HG02571 (cell line): ENCODE results near the gene FCSK.
"Not testable (repeated sequence)": the region's sequence is repeated elsewhere in the genome, so short reads cannot be mapped to it uniquely, and the experiment has no call there.

ENCODE experiments used
- ATAC-seq: cut with Tn5 transposase; IDR thresholded peaks from one replicate; pipeline ENCODE4 v1.9.1; 2021; ENCODE audit warnings: mild to moderate bottlenecking, moderate library complexity; ENCODE audit not compliant: unreplicated experiment

Gene FCSK

DNA sequence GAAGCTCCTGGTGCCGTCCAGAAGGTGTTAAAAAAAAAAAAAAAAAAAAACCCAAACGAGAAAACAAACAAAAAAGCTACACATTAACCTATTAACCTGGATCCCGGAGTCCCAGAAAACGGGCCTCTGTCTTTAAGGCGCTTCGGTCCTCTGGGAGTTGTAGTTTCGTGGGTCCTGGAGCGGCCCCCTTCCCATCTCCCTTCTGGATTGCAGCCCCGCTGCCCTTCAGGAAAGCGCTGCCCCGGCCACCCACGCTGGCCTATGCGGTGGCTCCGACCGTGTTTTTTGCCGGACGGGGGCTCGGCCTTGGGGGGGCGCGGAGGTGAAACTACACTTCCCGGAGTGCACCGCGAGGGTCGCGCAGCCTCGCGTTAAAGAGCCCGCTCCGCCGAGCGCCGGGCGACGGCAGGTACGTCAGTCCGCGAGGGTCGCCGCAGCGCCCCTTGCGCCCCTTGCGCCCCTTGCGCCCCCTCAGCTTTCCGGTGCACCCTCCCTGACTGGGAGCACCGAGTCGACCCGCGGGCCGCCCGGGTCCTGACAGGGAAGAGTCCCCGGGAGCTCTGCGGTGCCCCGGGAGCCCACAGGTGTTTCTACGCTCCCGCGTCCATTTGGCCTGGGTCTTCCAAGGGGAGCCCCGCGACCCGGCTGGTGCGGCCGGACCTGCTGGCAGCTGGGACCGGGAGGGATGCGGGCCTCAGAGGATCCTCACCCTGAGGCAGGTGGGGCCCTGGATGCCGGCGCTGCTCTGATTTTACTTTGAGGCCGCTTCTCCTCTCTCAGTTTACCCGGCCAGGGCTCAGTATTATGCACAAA lies at the start of gene FCSK:
TSS of gene FCSK (plus strand) at position 374 of the 813 bp plus-strand sequence. CDS start 8,596 bp downstream, outside the sequence.
- ATAC-seq, result peak; percentile 65

DNA sequence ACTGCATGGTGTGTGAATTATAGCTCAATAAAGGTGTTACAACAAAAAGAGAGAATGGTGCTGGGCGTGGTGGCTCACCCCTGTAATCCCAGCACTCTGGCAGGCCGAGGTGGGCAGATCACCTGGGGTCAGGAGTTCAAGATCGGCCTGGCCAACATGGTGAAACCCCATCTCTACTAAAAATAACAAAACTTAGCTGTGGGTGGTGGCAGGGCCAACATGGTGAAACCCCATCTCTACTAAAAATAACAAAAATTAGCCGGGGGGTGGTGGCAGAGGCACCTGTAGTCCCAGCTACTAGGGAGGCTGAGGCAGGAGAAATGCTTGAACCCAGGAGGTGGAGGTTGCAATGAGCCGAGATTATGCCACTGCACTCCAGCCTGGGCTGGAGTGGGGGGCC lies 48.3 kb upstream of the FCSK start:
- ATAC-seq, result not testable (repeated sequence)

DNA sequence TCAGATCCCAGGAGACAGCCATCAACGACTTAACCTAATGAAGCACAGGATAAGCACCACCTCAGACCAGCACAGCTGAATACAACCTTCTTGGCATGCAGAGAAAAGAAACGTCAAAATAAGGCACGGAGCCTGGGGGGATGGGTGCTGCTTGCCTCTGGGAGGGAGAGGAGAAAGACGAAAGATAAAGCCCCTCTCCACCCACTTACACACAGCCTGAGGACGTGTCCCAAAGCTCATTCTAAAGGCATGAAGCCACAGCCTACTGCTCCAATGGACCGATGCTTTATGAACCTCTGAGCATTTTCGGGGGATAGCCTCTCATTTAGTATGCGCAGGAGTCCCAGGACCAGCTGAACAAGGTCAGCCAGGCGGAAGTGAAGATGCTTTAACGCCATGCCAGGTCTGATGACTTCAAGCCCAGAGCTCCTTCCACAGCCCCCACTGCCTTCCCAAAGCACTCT lies 46.6 kb upstream of the FCSK start:
- ATAC-seq, result no peak

DNA sequence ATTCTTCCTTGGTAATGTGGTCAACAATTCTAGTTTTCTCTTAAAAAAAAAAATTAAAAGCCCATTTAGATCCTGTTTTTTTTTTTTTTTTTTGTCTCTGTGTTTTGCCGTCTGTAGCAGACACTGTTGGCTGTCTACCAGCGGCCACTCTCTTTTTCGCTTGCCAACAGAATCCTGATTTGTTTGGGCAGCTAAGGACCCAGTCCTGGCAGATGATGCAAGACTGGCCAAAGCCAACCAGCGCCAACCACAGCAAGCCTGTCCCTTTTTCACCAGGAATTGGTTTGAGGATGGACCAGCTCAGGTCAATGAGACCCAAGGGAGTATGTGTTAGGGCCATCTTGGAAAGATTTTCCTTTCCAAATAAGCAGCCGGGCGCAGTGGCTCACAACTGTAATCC lies 43.7 kb upstream of the FCSK start:
- ATAC-seq, result no peak

DNA sequence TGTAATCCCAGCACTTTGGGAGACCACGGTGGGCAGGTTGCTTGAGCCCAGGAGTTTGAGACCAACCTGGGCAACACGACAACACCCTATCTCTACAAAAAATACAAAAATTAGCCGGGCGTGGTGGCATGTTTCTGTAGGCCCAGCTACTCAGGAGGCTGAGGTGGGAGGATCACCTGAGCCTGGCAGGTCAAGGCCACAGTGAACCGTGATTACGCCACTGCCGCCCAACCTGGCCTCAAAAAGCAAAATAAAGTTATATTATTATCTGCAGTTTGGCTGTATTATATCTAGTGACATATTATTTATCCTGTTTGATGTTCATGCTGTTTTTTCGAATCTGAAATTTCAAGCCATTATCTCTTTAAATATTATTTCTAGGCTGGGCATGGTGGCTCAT lies 42.0 kb upstream of the FCSK start:
- no peak for ATAC-seq

DNA sequence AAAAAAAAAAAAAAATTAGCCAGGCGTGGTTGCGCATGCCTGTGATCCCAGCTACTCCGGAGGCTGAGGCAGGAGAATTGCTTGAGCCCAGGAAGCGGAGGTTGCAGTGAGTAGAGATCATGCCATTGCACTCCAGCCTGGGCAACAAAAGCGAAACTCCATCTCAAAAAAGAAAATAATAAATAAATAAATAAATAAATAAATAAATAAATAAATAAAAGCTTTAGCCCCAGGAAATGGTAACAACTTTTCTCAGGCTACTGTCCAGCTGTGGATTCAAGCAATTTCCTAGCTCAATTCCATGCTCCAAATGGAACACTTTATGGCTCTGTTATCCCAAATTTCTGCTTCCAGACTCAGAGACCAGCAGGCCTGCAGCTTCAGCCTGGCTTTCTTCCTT lies 40.8 kb upstream of the FCSK start:
- not testable (repeated sequence) for ATAC-seq

DNA sequence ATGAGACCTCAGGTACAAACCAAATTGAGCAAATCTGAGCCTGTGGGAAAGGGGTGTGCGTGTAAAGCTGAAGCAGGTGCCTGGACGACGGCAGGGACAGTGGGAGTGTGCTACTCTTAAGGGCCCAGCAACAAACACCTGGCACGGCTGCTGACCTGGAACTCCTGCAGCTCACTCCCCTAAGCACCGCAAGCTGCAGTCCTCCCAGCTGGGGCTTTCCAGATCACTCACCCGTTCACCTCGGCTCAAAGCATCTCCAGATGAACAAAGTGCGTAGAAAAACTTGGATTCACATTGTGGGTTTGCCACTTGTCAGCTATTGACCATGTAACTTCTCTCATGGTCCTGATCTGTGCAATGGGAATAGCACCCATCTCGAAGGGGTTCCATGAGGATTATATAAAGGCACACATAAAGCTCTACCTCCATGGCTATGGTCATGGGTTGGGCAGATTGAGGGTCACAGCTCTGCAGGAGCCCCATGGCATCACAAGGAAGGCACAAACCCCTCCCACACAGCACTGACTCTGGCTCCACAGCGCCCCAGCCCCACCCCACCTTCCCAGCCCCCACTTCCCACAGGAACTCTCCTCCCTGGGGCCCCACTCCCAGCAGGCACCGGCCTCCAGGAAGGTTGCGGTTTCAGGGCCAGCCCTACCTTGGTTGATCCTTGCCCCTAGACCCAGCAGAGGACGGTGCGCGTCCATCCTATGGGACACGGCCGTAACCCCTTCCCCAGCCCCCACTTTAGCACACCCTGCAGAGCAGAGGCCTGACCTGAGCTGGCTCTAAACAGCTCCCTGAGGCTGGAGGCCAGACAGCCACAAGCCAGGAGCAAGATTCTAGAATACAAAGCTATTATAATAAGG lies 37.4 kb upstream of the FCSK start:
- ATAC-seq, result peak; percentile 72

DNA sequence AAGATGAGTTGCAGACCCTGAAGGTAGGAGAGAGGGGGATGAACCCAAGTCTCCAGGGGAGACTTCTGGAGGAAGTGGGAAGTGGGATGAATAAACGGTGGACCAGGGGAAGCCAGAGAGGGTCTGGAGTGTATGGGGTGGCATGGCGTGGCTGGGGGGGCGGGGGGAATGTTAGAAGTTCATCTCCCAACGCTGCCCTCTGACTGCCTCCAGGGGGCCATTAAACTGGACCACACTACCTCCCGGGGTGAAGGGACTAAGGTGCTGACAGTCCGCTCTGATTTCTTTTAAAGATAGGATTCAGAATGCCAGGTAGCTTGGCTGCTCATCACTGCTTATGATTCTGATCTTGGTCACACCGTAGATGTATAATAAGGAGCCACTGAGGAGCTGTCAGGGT lies 36.7 kb upstream of the FCSK start:
- no peak for ATAC-seq

DNA sequence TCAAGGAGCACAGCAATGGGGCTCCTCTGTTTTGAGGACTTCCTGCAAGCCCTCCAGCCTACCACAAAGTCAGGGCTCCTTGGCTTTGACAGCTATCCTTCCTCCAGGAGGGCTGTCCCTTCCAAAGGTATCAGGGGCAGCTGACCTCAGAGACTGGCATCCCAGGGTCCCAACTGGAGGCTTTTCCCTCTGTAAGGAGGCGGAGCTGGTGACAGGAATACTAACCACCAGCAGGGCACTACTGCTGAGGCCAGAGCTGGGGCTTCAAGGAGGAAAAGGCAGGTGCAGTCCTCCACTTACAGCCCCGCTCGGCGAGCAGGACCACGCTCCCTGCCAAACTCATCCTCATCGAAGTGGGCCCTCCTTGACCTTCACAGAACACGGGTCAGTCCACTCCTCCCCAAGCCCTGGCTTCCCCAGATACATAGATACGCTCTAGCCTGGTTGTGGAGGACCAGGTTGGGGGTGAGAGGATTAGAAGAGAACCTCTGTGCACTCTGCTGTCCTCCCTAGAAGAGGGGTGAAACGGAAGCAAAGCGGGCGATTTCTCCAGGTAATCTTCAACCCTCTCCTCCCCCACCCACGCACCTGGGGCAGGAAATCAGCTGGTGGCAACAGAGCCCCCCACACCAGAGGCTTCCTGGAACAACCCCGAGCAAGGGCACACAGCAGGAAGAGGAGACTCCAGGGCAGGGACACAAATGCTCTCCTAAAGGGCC lies 36.0 kb upstream of the FCSK start:
- no peak for ATAC-seq

DNA sequence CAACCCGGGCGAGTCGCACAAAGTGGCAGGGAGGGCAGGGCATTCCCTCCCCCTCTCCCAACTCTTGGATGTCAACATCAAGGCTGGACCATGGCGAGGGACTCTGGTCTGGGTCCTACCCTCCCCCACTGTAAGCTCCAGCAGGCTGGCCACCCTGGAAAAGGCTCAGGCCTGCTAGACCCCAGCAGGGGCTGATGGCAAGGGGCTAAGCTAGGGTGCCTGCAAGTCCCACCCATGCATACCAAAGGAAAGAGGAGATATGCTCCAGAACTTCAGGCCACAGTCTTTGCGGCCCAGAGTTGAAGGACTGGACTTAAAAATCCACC lies 35.4 kb upstream of the FCSK start:
- ATAC-seq, result no peak

DNA sequence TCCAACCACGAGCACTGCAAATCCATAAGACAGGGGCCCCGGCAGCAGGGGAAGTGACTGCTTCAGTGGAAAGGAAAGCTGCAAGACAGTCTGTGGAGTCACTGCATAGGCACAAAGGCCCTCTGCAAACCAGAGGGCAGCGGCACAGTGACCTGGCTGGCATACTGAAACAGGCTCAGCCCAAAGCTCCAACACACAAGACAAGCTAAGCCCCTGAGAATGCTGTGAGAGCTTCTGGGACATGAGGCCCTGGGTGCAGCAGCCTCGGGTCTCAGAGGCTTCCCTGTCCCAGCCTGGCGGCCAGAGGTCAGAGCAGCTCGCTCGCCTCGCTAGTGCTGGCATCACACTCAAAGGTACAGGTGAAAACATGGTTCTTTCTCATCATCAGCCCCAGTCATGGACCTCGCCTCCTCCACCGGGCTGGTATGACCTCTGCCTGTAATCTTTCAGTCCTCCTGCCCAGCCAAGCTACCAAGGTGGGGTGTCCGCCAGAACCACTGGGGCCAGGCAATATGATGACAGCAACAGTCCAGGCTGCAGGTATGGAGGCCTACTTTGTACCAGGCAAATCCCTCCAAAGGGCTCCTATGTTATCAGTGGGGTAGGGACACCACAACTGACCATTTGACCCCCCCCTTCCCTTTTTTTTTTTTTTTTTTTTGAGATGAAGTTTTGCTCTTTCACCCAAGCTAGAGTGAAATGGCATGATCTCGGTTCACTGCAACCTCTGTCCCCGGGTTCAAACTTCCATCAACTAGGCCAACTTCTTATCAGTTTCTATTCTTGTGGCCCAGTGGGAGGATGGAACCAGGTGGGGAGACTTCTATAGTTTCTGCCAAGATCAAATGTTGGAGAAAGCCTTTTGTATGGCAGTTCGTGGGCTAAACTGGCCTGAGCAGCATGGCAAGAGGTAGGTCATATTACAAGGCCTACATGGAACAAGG lies 34.7 kb upstream of the FCSK start:
- ATAC-seq, result no peak

DNA sequence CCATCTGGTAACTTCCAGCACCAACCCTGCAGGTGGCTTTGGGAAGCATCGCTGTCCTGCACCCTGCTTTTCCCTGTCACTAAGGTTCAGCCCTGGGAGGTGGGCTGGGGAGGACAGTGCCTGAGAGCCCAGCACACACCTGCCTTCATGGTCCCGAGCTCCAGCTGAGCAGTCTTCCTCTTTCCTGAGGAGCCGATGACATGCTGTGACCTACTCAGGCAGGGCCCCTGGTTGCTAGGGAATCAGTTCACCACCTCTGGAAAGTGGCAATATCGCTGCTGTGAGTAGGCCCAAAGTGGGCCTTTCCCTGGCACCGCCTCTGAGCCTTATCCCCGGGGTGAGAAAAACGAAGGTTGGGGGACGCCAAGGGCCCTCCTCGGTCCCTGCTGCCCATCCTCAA lies 33.4 kb upstream of the FCSK start:
- no peak for ATAC-seq

DNA sequence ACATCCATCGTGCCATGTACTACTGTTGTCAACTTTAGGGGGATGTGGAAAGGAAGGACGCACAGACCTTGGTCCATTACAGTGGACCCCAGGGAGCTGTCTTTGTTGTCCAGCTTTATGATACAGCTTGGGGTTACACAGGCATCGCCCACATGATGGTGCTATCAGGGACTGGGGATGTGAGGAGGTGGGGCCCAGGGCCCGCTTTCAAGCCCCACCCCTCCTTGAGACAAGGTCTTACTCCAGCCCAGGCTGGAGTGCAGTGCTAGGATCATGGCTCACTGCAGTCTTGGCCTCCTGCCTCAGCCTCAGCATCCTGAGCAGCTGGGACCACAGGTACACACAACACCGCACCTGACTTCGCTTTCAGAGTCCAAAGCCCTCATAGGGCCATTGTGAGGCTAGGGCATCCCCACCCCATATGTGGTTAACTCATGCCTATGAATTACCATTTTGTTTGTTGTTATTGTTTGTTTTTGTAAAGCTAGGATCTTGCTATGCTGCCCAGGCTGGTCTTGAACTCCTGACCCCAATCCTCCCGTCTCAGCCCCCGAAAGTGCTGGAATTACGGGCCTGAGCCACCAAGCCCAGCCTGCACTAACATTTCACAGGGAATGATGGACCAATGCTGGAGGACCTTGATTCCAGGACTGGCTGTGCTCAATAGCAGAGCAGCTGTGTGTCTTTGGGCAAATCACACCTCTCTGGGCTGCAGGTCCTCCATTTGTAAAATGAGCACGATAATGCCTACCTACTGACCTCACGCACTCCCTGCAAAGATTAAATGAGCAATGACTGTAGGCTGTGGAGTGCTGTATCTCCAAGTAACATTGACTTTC lies 32.7 kb upstream of the FCSK start:
- ATAC-seq, result no peak

DNA sequence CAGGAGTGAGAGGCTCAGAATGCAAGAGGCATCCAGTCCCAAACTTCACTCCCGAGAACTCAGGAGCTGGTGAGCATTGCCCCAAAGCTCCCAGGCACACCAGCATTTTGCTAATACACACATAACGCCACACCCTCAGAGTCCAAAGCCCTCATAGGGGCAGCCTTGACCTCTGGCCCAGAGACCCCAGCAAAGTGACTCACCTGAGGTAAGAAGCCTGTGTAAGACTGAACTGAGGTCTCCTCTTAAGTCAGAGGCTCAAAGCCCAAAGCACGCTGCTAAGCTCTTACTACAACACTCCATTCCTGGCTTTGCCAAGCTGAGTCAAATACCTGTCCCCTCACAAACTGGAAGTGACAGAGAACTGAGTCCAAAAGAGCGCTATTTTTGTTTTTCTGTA lies 31.9 kb upstream of the FCSK start:
- no peak for ATAC-seq

DNA sequence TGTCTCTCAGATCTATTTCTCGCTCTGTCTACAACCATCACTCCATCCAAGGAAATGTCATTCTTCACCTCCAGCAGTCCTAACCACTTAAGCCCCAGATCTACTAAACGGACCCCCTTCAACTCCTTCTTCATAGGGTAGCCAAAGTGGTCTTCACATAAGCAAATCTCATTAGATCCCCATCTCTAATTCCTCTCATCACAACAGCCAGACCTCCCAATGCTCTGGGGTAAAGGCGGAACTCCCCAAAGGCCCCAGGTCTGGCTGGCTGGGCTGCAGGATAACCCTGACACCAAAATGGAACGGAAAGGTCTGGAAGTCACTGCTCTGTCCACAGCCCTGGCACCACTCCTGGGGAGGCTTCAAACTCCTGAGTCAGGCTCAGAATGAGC lies 26.6 kb upstream of the FCSK start:
- ATAC-seq, result no peak

DNA sequence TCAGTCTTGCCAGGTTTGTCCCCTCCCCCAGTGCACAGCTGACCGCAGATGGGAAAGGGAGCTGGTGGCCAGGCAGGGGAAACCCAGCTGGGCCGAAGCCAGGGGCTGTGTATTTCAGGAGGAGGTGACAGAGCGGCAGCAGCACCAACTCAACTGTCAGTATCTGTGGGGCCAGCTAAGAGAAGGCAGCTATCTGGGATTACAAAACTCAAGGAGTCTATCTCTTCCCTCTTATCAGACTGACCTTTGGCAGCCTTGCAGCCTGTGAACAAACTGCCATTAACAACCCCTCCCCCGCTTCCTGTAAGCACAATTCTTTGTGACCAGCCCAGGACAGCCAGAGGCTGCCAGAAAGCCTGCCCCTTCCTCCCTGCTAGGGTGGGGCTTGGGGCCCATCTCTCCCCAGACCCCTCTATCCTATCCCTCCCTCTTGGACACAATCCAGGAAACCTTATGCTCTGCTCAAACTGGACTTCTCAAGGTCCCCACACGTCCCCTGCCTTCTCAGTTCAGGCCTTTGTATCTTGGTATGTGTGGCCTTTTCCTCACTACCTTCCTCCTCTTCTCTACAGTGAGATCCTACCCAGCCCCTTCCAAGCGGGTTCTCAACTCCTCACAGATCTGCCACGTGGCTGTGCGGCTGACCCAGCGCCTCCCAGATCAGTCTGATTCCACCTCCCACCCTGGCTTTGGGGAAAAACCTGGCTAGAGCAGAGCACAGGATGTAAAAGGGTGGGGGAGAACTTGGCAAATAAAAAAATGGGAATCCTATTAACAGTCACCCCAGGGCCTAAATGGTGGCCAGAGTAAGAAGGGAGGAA lies 26.0 kb upstream of the FCSK start:
- peak; percentile 37 for ATAC-seq

DNA sequence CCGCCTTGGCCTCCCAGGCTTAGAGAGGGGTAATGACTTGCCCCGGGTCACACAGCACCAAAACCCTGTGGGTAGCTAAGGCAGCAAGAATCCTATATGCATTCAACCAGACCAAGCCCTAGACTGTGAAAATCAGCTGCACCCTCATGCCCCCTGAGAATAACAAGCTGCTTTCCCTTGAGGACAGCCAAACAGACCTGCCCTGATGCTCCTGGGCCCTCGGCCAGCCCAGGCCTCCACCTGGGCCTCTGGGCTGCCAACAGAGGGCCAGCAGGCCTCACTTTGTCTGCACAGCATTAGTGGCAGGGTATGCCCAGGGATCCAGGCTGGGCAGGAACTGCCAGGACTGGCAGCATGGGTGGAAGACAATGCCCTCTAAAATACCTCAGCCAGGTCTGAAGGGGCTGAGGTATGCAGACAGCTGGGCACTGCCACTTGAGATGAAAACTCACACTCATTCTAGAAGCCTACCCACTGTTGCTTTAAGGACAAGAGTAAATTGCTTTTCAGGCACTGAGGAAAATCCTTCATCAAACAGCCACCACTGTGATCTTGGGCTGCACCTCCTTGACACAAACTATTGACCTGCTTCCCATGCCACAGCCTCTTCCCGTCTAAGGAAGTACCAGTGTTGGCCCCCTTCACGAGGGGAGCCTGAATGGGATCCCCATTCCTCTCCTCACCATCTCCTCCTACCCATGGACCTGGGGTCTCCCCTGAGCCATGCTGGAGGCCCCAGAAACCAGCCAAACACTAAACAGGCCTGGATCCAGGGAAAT lies 24.3 kb upstream of the FCSK start:
- ATAC-seq, result peak; percentile 1
